HG03520 (cell line): Measurements from ENCODE around the gene ABHD3.
"Not testable (repeated sequence)": the region's sequence is repeated elsewhere in the genome, so short reads cannot be mapped to it uniquely, and the experiment has no call there.

Experiments used
- ATAC-seq: cut with Tn5 transposase; IDR thresholded peaks from one replicate; pipeline ENCODE4 v1.9.1; 2021; ENCODE audit warnings: mild to moderate bottlenecking, moderate library complexity; ENCODE audit not compliant: unreplicated experiment

Gene ABHD3

GRCh38 chr18:21704603-21705364 is at the start of gene ABHD3:
Gene ABHD3 (minus strand): TSS chr18:21704774. CDS start chr18:21704665, 109 bp downstream.
- ATAC-seq, result peak; percentile 93

- ATAC-seq, result no peak
Measured at GRCh38 chr18:21747764-21748693, 43.5 kb upstream of the ABHD3 start.

GRCh38 chr18:21747268-21747667 is 42.7 kb upstream of the ABHD3 start:
- no peak for ATAC-seq

- no peak for ATAC-seq
Measured at GRCh38 chr18:21745231-21745630, 40.7 kb upstream of the ABHD3 start.

GRCh38 chr18:21743166-21743832 is 38.7 kb upstream of the ABHD3 start:
- no peak for ATAC-seq

GRCh38 chr18:21742315-21742687 is 37.7 kb upstream of the ABHD3 start:
- ATAC-seq, result no peak

- ATAC-seq, result peak; percentile 16
Measured at GRCh38 chr18:21741562-21742314, 37.2 kb upstream of the ABHD3 start.

- no peak for ATAC-seq
Measured at GRCh38 chr18:21741312-21741561, 36.7 kb upstream of the ABHD3 start.

GRCh38 chr18:21740538-21741311 is 36.2 kb upstream of the ABHD3 start, which contains the start of gene MIB1:
Gene MIB1 (plus strand): TSS chr18:21740792. CDS start chr18:21741584, 792 bp downstream.
- ATAC-seq, result peak; percentile 95

GRCh38 chr18:21739604-21740537 is 35.3 kb upstream of the ABHD3 start:
- peak; percentile 2 for ATAC-seq

GRCh38 chr18:21736926-21737325 is 32.4 kb upstream of the ABHD3 start:
- ATAC-seq, result not testable (repeated sequence)

GRCh38 chr18:21735452-21736015 is 31.0 kb upstream of the ABHD3 start:
- ATAC-seq, result no peak

- ATAC-seq, result no peak
Measured at GRCh38 chr18:21733011-21733410, 28.4 kb upstream of the ABHD3 start.

- no peak for ATAC-seq
Measured at GRCh38 chr18:21727702-21728101, 23.1 kb upstream of the ABHD3 start.

- no peak for ATAC-seq
Measured at GRCh38 chr18:21725201-21725600, 20.6 kb upstream of the ABHD3 start.

GRCh38 chr18:21722687-21723086 is 18.1 kb upstream of the ABHD3 start:
- ATAC-seq, result no peak

GRCh38 chr18:21714474-21714873 is 9.9 kb upstream of the ABHD3 start:
- ATAC-seq, result no peak

- ATAC-seq, result not testable (repeated sequence)
Measured at GRCh38 chr18:21707130-21707529, 2.6 kb upstream of the ABHD3 start.
